ENCODE results near the gene NAV2. TPM values are rescaled to one million over a fixed set of nuclear protein-coding genes. Genes with fewer than 3 reads are reported as not detected.

Gene NAV2
- total RNA-seq, 1 experiment from 2014 or later = 46.3 TPM

GRCh38 chr11:19892876-19893275 lies 180.2 kb downstream of the NAV2 start:
- no peak for DNase-seq
- no peak overlapping the region for H3K14ac ChIP-seq (ENCODE audit: insufficient read depth, low read length)
- no peak overlapping the region for H3K4me2 ChIP-seq (ENCODE audit: insufficient read depth, insufficient read length, low read length)
- no peak overlapping the region for H3T11ph ChIP-seq (ENCODE audit: low read length)
- H3K36me3 Mint-ChIP-seq (ENCODE audit: insufficient read depth in 1 of 3, low read depth in 3 of 3) = peaks cover 25 to 51% (median 41%) of the 10 kb centered on the region in 3 experiments; a peak in 6 of 7 replicates
- H3K4me1 ChIP-seq (ENCODE audit: insufficient read depth, low read length) = no peaks in the 10 kb centered on the region
- no peak overlapping the region for H2BK15ac ChIP-seq (ENCODE audit: low read depth, low read length)
- H3K4me3 Mint-ChIP-seq = no peak overlapping the region
- H3K9ac ChIP-seq (ENCODE audit: extremely low read depth, insufficient read length, low read length) = no peak overlapping the region
- H4K5ac ChIP-seq (ENCODE audit: insufficient read length, low read depth, low read length) = no peak overlapping the region
- H3K18ac ChIP-seq (ENCODE audit: insufficient read length, low read depth, low read length) = no peak overlapping the region
- no peak overlapping the region for H2BK5ac ChIP-seq (ENCODE audit: insufficient read length, low read length)
- TF ChIP-seq CTCF (conservative IDR thresholded peaks at IDR 0.05) = no peak
- no peak overlapping the region for H3K56ac ChIP-seq (ENCODE audit: insufficient read length, low read depth, low read length)
- no peaks in the 10 kb centered on the region for H3K23me2 ChIP-seq (ENCODE audit: insufficient read length, low read depth, low read length, poor library complexity, severe bottlenecking)
- no peaks in the 10 kb centered on the region for H3K9me3 ChIP-seq (ENCODE audit: control insufficient read depth, low read depth, low read length)
- peaks cover 11 to 22% of the 10 kb centered on the region in 2 experiments for H3K4me1 Mint-ChIP-seq
- no peak overlapping the region for H2AK5ac ChIP-seq (ENCODE audit: insufficient read length, low read length)
- H2AFZ ChIP-seq (ENCODE audit: low read length) = no peak overlapping the region
- H3K23ac ChIP-seq (ENCODE audit: insufficient read length, low read depth, low read length) = no peak overlapping the region
- H3K27me3 Mint-ChIP-seq (ENCODE audit: low read depth) = no peaks in the 10 kb centered on the region
- no peak overlapping the region for H4K91ac ChIP-seq (ENCODE audit: insufficient read length, low read depth, low read length)
- no CpG with 5 or more reads among the region's 1 CpG for WGBS (ENCODE audit: extremely low coverage, insufficient read length, low lambda C conversion rate)
- H3K4ac ChIP-seq (ENCODE audit: low read depth, low read length) = no peak overlapping the region
- H3K27ac ChIP-seq (ENCODE audit: insufficient read length, low read depth, low read length) = no peak overlapping the region
- 0 out of 5 replicates have a peak, but pooled peaks cover 0 to 3% of the 10 kb centered on the region in 2 experiments for H3K9me3 Mint-ChIP-seq
- H4K20me1 ChIP-seq (ENCODE audit: control insufficient read depth, insufficient read depth, insufficient read length) = no peaks in the 10 kb centered on the region
- H4K8ac ChIP-seq (replicated peaks; ENCODE audit: insufficient read length, low read depth, low read length) = no peak overlapping the region
- H3K27ac Mint-ChIP-seq = no peak overlapping the region
- no peak overlapping the region for H2BK20ac ChIP-seq (ENCODE audit: low read depth, low read length, poor library complexity, severe bottlenecking)
- H3K79me1 ChIP-seq (ENCODE audit: insufficient read depth, low read depth, low read length, poor library complexity, severe bottlenecking) = no peaks in the 10 kb centered on the region
- no peak overlapping the region for H2BK120ac ChIP-seq (ENCODE audit: low read depth, low read length, poor library complexity, severe bottlenecking)
- no peaks in the 10 kb centered on the region for H3K27me3 ChIP-seq (ENCODE audit: insufficient read depth, low read length)
- no peak overlapping the region for H2BK12ac ChIP-seq (ENCODE audit: insufficient read length, low read depth, low read length)
- no peaks in the 10 kb centered on the region for H3K79me2 ChIP-seq (ENCODE audit: insufficient read depth, low read length)
